ENCODE data around the gene IGFBP6. TPM values are rescaled to one million over a fixed set of nuclear protein-coding genes. Genes with fewer than 3 reads are reported as not detected.

IGFBP6 gene
- total RNA-seq, 1 donor = 723 TPM

- H3K4me3 ChIP-seq (ENCODE audit: low read depth, low read length) = peak overlapping the region; percentile 83
- peak; percentile 80 for DNase-seq (ENCODE audit: low read depth)
- TF ChIP-seq CTCF (IDR thresholded peaks at IDR 0.05; ENCODE audit: insufficient read depth, low read length) = no peak
Measured at GRCh38 chr12:53098354-53098981, 1.0 kb downstream of the IGFBP6 start.

GRCh38 chr12:53099071-53099882 lies 1.8 kb downstream of the IGFBP6 start:
- peak; percentile 98 for DNase-seq (ENCODE audit: low read depth)
- H3K4me3 ChIP-seq (ENCODE audit: low read depth, low read length) = peak overlapping the region; percentile 83
- peak; percentile 97 for TF ChIP-seq CTCF (IDR thresholded peaks at IDR 0.05; ENCODE audit: insufficient read depth, low read length)

DNA sequence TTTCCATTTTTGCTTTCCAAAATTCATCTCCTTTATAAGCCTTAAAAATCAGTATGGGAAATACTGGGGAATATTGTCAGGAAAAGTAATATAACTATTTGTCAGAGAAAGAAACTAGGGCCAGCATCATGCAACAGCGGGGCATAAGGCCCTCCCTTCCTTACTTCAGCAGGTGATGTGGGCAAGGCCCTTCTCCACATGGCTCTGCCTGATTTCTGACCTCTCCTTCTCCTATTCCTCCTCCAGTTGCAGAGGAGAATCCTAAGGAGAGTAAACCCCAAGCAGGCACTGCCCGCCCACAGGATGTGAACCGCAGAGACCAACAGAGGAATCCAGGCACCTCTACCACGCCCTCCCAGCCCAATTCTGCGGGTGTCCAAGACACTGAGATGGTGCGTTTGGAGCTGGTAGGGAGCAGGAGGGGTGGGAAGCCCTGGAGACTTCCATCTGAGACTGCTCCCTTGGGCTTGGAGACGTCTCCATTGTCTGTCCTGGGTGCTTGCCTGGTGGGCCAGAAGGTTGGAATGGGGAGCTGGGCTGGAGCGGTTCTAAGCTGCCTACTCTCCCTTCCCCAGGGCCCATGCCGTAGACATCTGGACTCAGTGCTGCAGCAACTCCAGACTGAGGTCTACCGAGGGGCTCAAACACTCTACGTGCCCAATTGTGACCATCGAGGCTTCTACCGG lies 3.1 kb downstream of the IGFBP6 start:
- no peak overlapping the region for H3K4me3 ChIP-seq (ENCODE audit: low read depth, low read length)
- DNase-seq (ENCODE audit: low read depth) = no peak
- TF ChIP-seq CTCF (IDR thresholded peaks at IDR 0.05; ENCODE audit: insufficient read depth, low read length) = no peak

DNA sequence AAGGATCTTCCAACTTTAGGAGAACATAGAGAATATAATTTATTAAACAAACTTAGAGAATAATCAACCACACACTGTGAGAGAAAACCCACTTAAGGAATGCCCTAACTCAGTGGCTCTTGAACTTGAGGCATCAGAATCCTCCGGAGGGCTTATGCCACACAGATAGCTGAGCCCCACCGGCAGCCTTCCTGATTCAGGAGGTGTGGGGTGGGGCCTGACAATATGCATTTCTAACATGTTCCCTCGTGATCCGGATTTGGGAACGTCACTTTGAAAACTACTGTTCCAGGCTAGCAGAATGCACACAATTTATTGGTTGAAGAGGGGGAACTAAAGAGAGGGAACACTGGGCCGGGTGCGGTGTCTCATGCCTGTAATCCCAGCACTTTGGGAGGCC lies 3.8 kb downstream of the IGFBP6 start:
- no peak for DNase-seq (ENCODE audit: low read depth)
- TF ChIP-seq CTCF (IDR thresholded peaks at IDR 0.05; ENCODE audit: insufficient read depth, low read length) = no peak
- no peak overlapping the region for H3K4me3 ChIP-seq (ENCODE audit: low read depth, low read length)

DNA sequence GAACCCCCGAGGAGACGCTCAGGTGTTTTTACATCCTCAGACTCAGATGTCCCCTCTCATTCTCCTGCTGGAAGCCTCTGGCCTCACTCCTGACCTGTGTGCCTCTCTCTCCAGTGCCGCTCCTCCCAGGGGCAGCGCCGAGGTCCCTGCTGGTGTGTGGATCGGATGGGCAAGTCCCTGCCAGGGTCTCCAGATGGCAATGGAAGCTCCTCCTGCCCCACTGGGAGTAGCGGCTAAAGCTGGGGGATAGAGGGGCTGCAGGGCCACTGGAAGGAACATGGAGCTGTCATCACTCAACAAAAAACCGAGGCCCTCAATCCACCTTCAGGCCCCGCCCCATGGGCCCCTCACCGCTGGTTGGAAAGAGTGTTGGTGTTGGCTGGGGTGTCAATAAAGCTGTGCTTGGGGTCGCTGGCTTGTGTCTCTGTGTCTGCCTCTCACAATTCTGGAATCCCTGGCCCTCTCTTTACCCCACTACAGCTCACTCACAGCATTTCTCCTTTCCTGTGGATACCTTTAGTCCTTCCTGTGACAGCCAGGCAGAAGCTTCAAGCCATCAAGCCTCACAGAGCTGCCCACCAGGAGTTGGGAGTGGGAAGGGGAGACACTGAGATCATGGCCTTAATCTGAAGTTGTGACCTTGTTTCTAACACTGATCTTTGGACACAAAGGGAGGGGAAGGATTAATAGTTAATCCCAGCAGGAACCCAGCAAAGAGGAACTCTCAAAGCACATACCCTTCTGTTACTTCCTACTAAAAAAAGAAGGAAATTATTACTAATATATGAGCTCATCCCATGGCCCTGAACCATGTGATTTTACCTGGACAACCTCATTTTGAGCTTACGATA lies 4.7 kb downstream of the IGFBP6 start:
- DNase-seq (ENCODE audit: low read depth) = no peak
- TF ChIP-seq CTCF (IDR thresholded peaks at IDR 0.05; ENCODE audit: insufficient read depth, low read length) = no peak
- no peak overlapping the region for H3K4me3 ChIP-seq (ENCODE audit: low read depth, low read length)
